A549 (cell line): Measurements from ENCODE around the gene AP3B2. TPM values are rescaled to one million over a fixed set of nuclear protein-coding genes. Genes with fewer than 3 reads are reported as not detected.

Experiments
- ATAC-seq, 2 experiments: fragments of 200-7000 bp in 1 of 2; fragments of >200 bp in 1 of 2; cut with Nextera tagmentation in 1 of 2; cut with Tn5 transposase in 1 of 2; 3 replicates each; pipeline versions ENCODE4 v1.8.0 to v1.9.1; 2018 to 2020; ENCODE audit warnings: mild to moderate bottlenecking in 1 of 2, moderate library complexity in 1 of 2
- CTCF ChIA-PET: fragments of 300-600 bp; sonication (Branson Sonifier 250); formaldehyde crosslinking; extraction: SDS; loops from one replicate; lab custom pipeline; 2021; ENCODE audit warnings: antibody characterized with exemption, inconsistent platforms; lab: Yijun Ruan, JAX
- POLR2A ChIA-PET: fragments of 350-600 bp; formaldehyde crosslinking; extraction: SDS; loops from one replicate; lab custom pipeline; 2021; ENCODE audit warnings: antibody characterized with exemption, inconsistent platforms; lab: Yijun Ruan, JAX
- DNase-seq, 2 experiments: peaks; one replicate each; pipeline versions ENCODE4 v3.0.0 to v3.0.0-alpha.2; 2011 to 2016; ENCODE audit warnings: low read depth in 1 of 2, low spot score in 1 of 2
- FAIRE-seq: peaks from 2 replicates; lab custom pipeline; 2011; peaks lifted over from hg19 to GRCh38; lab: Jason Lieb, UNC
- H3K27ac ChIP-seq, 2 experiments: fragments of >200 bp; sonication (Bioruptor Twin); formaldehyde crosslinking; 3 replicates each; pipeline ENCODE4 v1.5.1; 2016 to 2017
- H3K4me1 ChIP-seq: fragments of >200 bp; sonication (Bioruptor Twin); formaldehyde crosslinking; 3 replicates; pipeline ENCODE4 v1.6.1; 2016
- H3K4me2 ChIP-seq: fragments of >200 bp; sonication (Bioruptor Twin); formaldehyde crosslinking; 3 replicates; pipeline ENCODE4 v1.6.1; 2016
- H3K4me3 ChIP-seq: fragments of >200 bp; sonication (Bioruptor Twin); formaldehyde crosslinking; 3 replicates; pipeline ENCODE4 v1.5.1; 2016
- H3K9me3 ChIP-seq: fragments of >200 bp; sonication (Bioruptor Twin); formaldehyde crosslinking; 3 replicates; pipeline ENCODE4 v1.6.1; 2016
- BHLHE40 ChIP-seq: IDR thresholded peaks from 2 replicates; pipeline ENCODE4 v1.6.1; 2012; ENCODE audit warnings: low read depth, low read length, inconsistent platforms
- CTCF ChIP-seq: fragments of >200 bp; sonication (Bioruptor Twin); formaldehyde crosslinking; IDR thresholded peaks from 3 replicates; pipeline ENCODE4 v1.5.1; 2016
- EHMT2 ChIP-seq: fragments of 200-600 bp; sonication (generic); IDR thresholded peaks from 2 replicates; pipeline ENCODE4 v1.6.1; 2016; ENCODE audit warnings: antibody characterized with exemption, low read depth, mild to moderate bottlenecking, moderate library complexity
- EP300 ChIP-seq, 2 experiments: fragments of >200 bp; sonication (Bioruptor Twin); formaldehyde crosslinking; IDR thresholded peaks; 2 replicates in 1 of 2; 3 replicates in 1 of 2; pipeline ENCODE4 v1.6.1; 2016 to 2017
- ESRRA ChIP-seq: fragments of 150-350 bp; IDR thresholded peaks from 2 replicates; pipeline ENCODE4 v1.6.1; 2014; ENCODE audit warnings: mild to moderate bottlenecking, low read length, borderline replicate concordance
- FOSB ChIP-seq: fragments of 250-450 bp; sonication (Bioruptor Pico); IDR thresholded peaks from 2 replicates; pipeline ENCODE4 v1.5.0; 2020; ENCODE audit warnings: mild to moderate bottlenecking, moderate library complexity
- FOXS1 ChIP-seq: fragments of 250-450 bp; sonication (Bioruptor Pico); IDR thresholded peaks from 2 replicates; pipeline ENCODE4 v1.5.0; 2020; ENCODE audit warnings: mild to moderate bottlenecking, moderate library complexity
- HEYL ChIP-seq: fragments of 250-450 bp; sonication (Bioruptor Pico); IDR thresholded peaks from 2 replicates; pipeline ENCODE4 v1.8.0; 2021; ENCODE audit warnings: mild to moderate bottlenecking, moderate library complexity
- HOXA7 ChIP-seq: fragments of 250-450 bp; sonication (Bioruptor Pico); IDR thresholded peaks from 2 replicates; pipeline ENCODE4 v1.5.0; 2020; ENCODE audit warnings: mild to moderate bottlenecking, moderate library complexity
- HOXB13 ChIP-seq: fragments of 250-450 bp; sonication (Bioruptor Pico); IDR thresholded peaks from 2 replicates; pipeline ENCODE4 v1.5.0; 2020; ENCODE audit warnings: low read depth, mild to moderate bottlenecking, moderate library complexity
- JUN ChIP-seq, 2 experiments: fragments of >200 bp; sonication (Bioruptor Twin); formaldehyde crosslinking; IDR thresholded peaks; 2 replicates in 1 of 2; 3 replicates in 1 of 2; pipeline ENCODE4 v1.6.1; 2016 to 2017
- KDM1A ChIP-seq: fragments of 200-600 bp; sonication (generic); IDR thresholded peaks from 2 replicates; pipeline ENCODE4 v1.6.1; 2016; ENCODE audit warnings: low read depth, mild to moderate bottlenecking
- MYC ChIP-seq: IDR thresholded peaks from 2 replicates; pipeline ENCODE4 v1.6.1; 2012; ENCODE audit warnings: mild to moderate bottlenecking, inconsistent platforms, low read length, improper control_type of control experiment, borderline replicate concordance
- POLR2AphosphoS2 ChIP-seq: conservative IDR thresholded peaks from 2 replicates; pipeline ENCODE4 v1.6.1; 2012; ENCODE audit warnings: low read length, improper control_type of control experiment, inconsistent platforms
- RAD21 ChIP-seq, 2 experiments: fragments of >200 bp in 1 of 2; sonication (Bioruptor Twin) in 1 of 2; formaldehyde crosslinking in 1 of 2; IDR thresholded peaks in 1 of 2; conservative IDR thresholded peaks in 1 of 2; 2 replicates in 1 of 2; 3 replicates in 1 of 2; pipeline ENCODE4 v1.6.1; 2012 to 2018; ENCODE audit warnings: inconsistent platforms in 1 of 2
- RARB ChIP-seq: fragments of 250-450 bp; sonication (Bioruptor Pico); IDR thresholded peaks from 2 replicates; pipeline ENCODE4 v1.8.0; 2021; ENCODE audit warnings: mild to moderate bottlenecking, moderate library complexity
- RFX5 ChIP-seq: fragments of 450-650 bp; IDR thresholded peaks from 2 replicates; pipeline ENCODE4 v1.7.1; 2014; ENCODE audit warnings: antibody characterized with exemption, mild to moderate bottlenecking, moderate library complexity
- RNF2 ChIP-seq: fragments of 200-600 bp; sonication (generic); IDR thresholded peaks from 2 replicates; pipeline ENCODE4 v1.6.1; 2016; ENCODE audit warnings: low read depth, mild to moderate bottlenecking, antibody characterized with exemption, moderate library complexity, borderline replicate concordance
- SMC3 ChIP-seq: fragments of >200 bp; sonication (Bioruptor Twin); formaldehyde crosslinking; IDR thresholded peaks from 3 replicates; pipeline ENCODE4 v1.6.1; 2018; ENCODE audit warnings: inconsistent platforms
- SREBF2 ChIP-seq: fragments of 450-650 bp; IDR thresholded peaks from 2 replicates; pipeline ENCODE4 v1.6.1; 2014; ENCODE audit warnings: mild to moderate bottlenecking, moderate library complexity
- TP53 ChIP-seq: fragments of 250-450 bp; sonication (Bioruptor Pico); IDR thresholded peaks from 2 replicates; pipeline ENCODE4 v1.5.0; 2021; ENCODE audit warnings: mild to moderate bottlenecking, moderate library complexity
- USF2 ChIP-seq: fragments of 450-650 bp; IDR thresholded peaks from 2 replicates; pipeline ENCODE4 v1.6.1; 2014; ENCODE audit warnings: antibody characterized with exemption
- ZC3H11A ChIP-seq: fragments of 450-650 bp; IDR thresholded peaks from 2 replicates; pipeline ENCODE4 v1.6.1; 2014; ENCODE audit warnings: antibody characterized with exemption, mild to moderate bottlenecking
- ZSCAN20 ChIP-seq: fragments of 250-450 bp; sonication (Bioruptor Pico); IDR thresholded peaks from 2 replicates; pipeline ENCODE4 v1.8.0; 2022; ENCODE audit warnings: mild to moderate bottlenecking, moderate library complexity
- WGBS: methylation state at CpG from one replicate; pipeline ENCODE4 v1.1.6; 2017; ENCODE audit errors: missing lambda C conversion rate; 5-methylcytosine and 5-hydroxymethylcytosine counted together
- polyA plus RNA-seq, 4 experiments: library from polyadenylated mRNA; depleted of rRNA in 3 of 4; stranded (reverse); fragments of >200 nt; fragmentation: RNase III in 1 of 4; extraction: RNeasy Plus Mini Kit Qiagen cat#74134 plus additional on column Dnase treatment in 1 of 4; gene quantifications; 2 replicates in 3 of 4; 3 replicates in 1 of 4; pipeline ENCODE4 v1.2.3, GENCODE V29; 2011 to 2017
- TF ChIP-seq, protein P1 (sequence below): fragments of 250-450 bp; sonication (Bioruptor Pico); IDR thresholded peaks from 2 replicates; pipeline ENCODE4 v1.5.0; 2020; ENCODE audit warnings: low read depth, mild to moderate bottlenecking, moderate library complexity
- TF ChIP-seq, protein P2 (sequence below): fragments of 250-450 bp; sonication (Bioruptor Pico); IDR thresholded peaks from 2 replicates; pipeline ENCODE4 v1.5.0; 2021; ENCODE audit warnings: mild to moderate bottlenecking, moderate library complexity, borderline replicate concordance
- TF ChIP-seq, protein P3 (sequence below): IDR thresholded peaks from 2 replicates; pipeline ENCODE4 v1.6.1; 2012
- TF ChIP-seq, protein P4 (sequence below): fragments of 200-600 bp; sonication (generic); IDR thresholded peaks from 2 replicates; pipeline ENCODE4 v1.6.1; 2016; ENCODE audit warnings: antibody characterized with exemption, mild to moderate bottlenecking, moderate library complexity

AP3B2 gene
- polyA plus RNA-seq, 2 of the 4 experiments (the other 2 are of a cell fraction) = 0.32 to 0.68 TPM

- ATAC-seq (no peak), DNase-seq (no peak), FAIRE-seq (no peak)
- Histone ChIP-seq H3K9me3 (no peaks in the 10 kb centered on the region), H3K4me1 (no peaks in the 10 kb centered on the region), H3K27ac (no peak overlapping the region), H3K4me3 (no peak overlapping the region), H3K4me2 (no peak overlapping the region)
- TF ChIP-seq SREBF2 (no peak), RAD21 (conservative IDR thresholded peaks at IDR 0.05 in 1 of 2, IDR thresholded peaks at IDR 0.05 in 1 of 2) (no peak), POLR2AphosphoS2 (no peak), SMC3 (no peak), TP53 (CRISPR knock-in tag) (no peak), HOXA7 (CRISPR knock-in tag) (no peak), EHMT2 (no peak), RNF2 (no peak), RFX5 (no peak), MYC (no peak)
- 56% methylated on average over 5 of the region's 5 CpGs for WGBS
- ChIA-PET CTCF (interaction anchor here (0.8 kb wide), 1 partner anchor 21 kb away, joined by 3 read pairs; no protein-coding TSS in a partner anchor), POLR2A (interaction anchor here (1.0 kb wide), 1 partner anchor 86 kb away, joined by 3 read pairs; no protein-coding TSS in a partner anchor)
Observed at GRCh38 chr15:82664021-82664420, 45.7 kb downstream of the AP3B2 start.

GRCh38 chr15:82663186-82663600 is 46.5 kb downstream of the AP3B2 start:
- Histone ChIP-seq H3K4me1 (no peaks in the 10 kb centered on the region), H3K4me2 (no peak overlapping the region), H3K4me3 (no peak overlapping the region), H3K27ac (no peak overlapping the region), H3K9me3 (no peaks in the 10 kb centered on the region)
- ATAC-seq (peak in 1 of 2 experiments; percentile 64; a peak in 3 of 6 replicates), FAIRE-seq (no peak), DNase-seq (peak; percentile 40 to 53)
- CTCF ChIA-PET = interaction anchor here (0.6 to 1.2 kb wide), 2 partner anchors 16 to 46 kb away, joined by 3 read pairs; no protein-coding TSS in a partner anchor
- POLR2A ChIA-PET = no interaction called here
- 6% methylated on average over 4 of the region's 4 CpGs for WGBS
- TF ChIP-seq RARB (CRISPR knock-in tag) = no peak
- TF ChIP-seq HEYL (CRISPR knock-in tag) = no peak
- no peak for TF ChIP-seq RFX5
- 0 out of 2 replicates have a peak, but pooled peaks have one; percentile 22 for TF ChIP-seq FOXS1 (CRISPR knock-in tag)
- no peak for TF ChIP-seq ZC3H11A
- no peak for TF ChIP-seq FOSB
- TF ChIP-seq CTCF = no peak
- TF ChIP-seq ZSCAN20 = no peak
- TF ChIP-seq EHMT2 = peak; percentile 89
- no peak for TF ChIP-seq KDM1A
- no peak for TF ChIP-seq BHLHE40
- TF ChIP-seq JUN (IDR thresholded peaks at IDR 0.05) = no peak
- no peak for TF ChIP-seq ESRRA
- TF ChIP-seq, protein P1, sequence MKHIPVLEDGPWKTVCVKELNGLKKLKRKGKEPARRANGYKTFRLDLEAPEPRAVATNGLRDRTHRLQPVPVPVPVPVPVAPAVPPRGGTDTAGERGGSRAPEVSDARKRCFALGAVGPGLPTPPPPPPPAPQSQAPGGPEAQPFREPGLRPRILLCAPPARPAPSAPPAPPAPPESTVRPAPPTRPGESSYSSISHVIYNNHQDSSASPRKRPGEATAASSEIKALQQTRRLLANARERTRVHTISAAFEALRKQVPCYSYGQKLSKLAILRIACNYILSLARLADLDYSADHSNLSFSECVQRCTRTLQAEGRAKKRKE = no peak
- TF ChIP-seq HOXB13 = 0 out of 2 replicates have a peak, but pooled peaks have one; percentile 35
- no peak for TF ChIP-seq USF2
- TF ChIP-seq, protein P2, sequence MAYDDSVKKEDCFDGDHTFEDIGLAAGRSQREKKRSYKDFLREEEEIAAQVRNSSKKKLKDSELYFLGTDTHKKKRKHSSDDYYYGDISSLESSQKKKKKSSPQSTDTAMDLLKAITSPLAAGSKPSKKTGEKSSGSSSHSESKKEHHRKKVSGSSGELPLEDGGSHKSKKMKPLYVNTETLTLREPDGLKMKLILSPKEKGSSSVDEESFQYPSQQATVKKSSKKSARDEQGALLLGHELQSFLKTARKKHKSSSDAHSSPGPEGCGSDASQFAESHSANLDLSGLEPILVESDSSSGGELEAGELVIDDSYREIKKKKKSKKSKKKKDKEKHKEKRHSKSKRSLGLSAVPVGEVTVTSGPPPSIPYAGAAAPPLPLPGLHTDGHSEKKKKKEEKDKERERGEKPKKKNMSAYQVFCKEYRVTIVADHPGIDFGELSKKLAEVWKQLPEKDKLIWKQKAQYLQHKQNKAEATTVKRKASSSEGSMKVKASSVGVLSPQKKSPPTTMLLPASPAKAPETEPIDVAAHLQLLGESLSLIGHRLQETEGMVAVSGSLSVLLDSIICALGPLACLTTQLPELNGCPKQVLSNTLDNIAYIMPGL = no peak
- TF ChIP-seq, protein P3, sequence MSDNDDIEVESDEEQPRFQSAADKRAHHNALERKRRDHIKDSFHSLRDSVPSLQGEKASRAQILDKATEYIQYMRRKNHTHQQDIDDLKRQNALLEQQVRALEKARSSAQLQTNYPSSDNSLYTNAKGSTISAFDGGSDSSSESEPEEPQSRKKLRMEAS = peak; percentile 76
- TF ChIP-seq, protein P4, sequence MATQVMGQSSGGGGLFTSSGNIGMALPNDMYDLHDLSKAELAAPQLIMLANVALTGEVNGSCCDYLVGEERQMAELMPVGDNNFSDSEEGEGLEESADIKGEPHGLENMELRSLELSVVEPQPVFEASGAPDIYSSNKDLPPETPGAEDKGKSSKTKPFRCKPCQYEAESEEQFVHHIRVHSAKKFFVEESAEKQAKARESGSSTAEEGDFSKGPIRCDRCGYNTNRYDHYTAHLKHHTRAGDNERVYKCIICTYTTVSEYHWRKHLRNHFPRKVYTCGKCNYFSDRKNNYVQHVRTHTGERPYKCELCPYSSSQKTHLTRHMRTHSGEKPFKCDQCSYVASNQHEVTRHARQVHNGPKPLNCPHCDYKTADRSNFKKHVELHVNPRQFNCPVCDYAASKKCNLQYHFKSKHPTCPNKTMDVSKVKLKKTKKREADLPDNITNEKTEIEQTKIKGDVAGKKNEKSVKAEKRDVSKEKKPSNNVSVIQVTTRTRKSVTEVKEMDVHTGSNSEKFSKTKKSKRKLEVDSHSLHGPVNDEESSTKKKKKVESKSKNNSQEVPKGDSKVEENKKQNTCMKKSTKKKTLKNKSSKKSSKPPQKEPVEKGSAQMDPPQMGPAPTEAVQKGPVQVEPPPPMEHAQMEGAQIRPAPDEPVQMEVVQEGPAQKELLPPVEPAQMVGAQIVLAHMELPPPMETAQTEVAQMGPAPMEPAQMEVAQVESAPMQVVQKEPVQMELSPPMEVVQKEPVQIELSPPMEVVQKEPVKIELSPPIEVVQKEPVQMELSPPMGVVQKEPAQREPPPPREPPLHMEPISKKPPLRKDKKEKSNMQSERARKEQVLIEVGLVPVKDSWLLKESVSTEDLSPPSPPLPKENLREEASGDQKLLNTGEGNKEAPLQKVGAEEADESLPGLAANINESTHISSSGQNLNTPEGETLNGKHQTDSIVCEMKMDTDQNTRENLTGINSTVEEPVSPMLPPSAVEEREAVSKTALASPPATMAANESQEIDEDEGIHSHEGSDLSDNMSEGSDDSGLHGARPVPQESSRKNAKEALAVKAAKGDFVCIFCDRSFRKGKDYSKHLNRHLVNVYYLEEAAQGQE = peak; percentile 96
- no peak for TF ChIP-seq RAD21 (conservative IDR thresholded peaks at IDR 0.05 in 1 of 2, IDR thresholded peaks at IDR 0.05 in 1 of 2)
- no peak for TF ChIP-seq EP300 (IDR thresholded peaks at IDR 0.05)
